A549 (cell line): ENCODE results near the gene ADGRG1.

Experiments
- CTCF ChIP-seq: fragments of >200 bp; sonication (Bioruptor Twin); formaldehyde crosslinking; IDR thresholded peaks from 3 replicates; pipeline ENCODE4 v1.5.1; 2016
- EP300 ChIP-seq, 2 experiments: fragments of >200 bp; sonication (Bioruptor Twin); formaldehyde crosslinking; IDR thresholded peaks; 2 replicates in 1 of 2; 3 replicates in 1 of 2; pipeline ENCODE4 v1.6.1; 2016 to 2017

DNA sequence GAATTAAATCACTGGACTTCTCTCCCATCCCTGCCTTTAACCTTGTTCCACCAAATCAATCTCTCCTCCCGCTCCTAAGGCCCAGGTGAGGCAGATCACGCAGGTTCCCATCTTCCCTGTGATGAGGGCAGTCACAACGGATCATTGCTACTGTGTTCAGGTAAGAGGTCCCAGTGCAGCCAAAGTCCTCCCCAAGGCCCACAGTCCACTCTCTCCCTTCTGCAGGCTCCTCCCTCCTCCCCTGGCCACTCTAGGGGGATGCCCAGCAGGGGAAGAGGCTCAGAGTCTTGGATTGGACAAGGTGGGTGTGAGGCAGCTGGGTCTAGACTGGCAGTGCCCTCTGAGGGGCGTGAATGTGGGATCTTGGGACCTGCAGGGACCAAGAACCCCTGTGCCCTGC lies 37.1 kb downstream of the ADGRG1 start:
- TF ChIP-seq EP300 (IDR thresholded peaks at IDR 0.05) (no peak), CTCF (no peak)
